ENCODE data around the gene NDUFC2.

Gene NDUFC2

GRCh38 chr11:78025378-78025777 is 54.3 kb downstream of the NDUFC2 start:
- no peak for DNase-seq

- DNase-seq, result no peak
Observed at GRCh38 chr11:78023426-78023825, 56.2 kb downstream of the NDUFC2 start.

DNA sequence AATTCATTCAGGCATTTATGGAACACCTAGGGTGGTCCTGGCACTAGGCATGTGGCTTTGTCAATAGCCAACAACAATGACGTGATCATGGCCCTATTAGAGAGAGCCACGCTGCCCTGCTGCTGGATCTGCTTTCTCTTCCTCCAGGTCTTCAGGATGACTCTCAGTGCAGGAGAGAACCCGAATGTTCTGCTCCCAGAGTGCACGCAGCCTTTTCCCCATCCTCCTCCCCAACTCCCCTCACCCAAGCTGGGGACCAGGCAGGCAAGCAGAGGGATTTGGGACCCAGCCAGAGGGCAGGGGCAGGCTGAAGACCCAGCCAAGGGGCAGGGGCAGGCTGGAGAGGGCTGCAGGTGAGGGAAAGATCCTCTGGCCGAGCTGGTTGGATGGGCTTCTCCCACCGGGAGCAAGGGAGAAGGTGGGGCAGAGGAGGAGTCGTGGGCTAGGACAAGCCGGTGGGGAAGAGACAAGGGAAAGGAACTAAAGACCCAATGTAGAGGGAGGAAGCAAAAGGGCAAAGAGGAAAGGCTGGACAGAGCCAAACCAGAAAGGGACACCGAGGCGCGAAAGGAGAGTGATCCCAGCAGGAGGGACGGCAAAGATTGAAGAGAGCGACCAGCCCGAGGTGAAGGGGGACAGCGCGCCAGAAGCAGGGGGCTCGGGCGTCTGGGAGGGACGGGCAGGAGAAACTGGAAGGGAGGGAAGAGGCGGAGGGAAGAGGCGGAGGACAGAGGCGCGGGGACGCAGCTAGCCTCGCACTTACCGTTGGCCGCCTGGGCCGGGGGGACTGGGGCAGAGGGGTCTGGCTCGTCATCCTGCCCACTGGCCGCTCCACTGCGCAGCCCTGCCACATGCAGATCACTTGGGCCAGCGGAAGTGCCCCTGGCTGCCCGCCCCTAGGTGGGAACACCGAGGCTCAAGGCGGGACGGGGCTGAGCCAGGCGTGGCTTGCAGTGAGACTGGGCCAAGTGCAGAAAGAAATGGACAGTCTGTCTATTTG is 57.0 kb downstream of the NDUFC2 start, which contains the start of gene KCTD14:
KCTD14 (minus strand) TSS at position 880 of the 1,000 bp plus-strand sequence; CDS start at position 853, 27 bp downstream.
- DNase-seq, result no peak

GRCh38 chr11:78021611-78022010 is 58.1 kb downstream of the NDUFC2 start:
- DNase-seq, result no peak

- DNase-seq, result no peak
Observed at GRCh38 chr11:78020246-78020645, 59.4 kb downstream of the NDUFC2 start.

DNA sequence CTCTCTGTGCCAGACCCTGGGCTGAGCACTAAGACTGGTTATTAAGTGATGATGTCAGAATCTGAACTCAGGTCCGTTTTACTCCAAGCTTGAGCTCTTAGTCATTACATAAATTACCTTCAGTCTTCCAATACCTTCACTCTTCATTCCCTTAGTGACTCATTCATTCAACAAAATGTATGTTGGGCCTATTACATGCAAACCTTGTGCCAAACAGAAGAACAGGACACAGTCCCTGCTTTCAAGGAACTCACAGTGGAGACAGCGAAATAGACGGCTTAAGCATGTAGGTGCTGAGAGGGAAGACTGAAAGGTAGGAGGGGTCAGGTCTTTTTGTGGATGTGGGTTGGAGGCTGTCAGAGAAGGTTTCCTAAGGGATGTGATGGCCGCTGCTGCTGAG is 59.9 kb downstream of the NDUFC2 start:
- DNase-seq, result no peak
